HTR-8/SVneo (cell line): ENCODE results near the gene TASP1.

Experiments used
- DNase-seq: peaks from one replicate; pipeline ENCODE4 v3.0.0; 2011; ENCODE audit warnings: low spot score, mixed read lengths; ENCODE audit not compliant: insufficient read length
- FAIRE-seq: peaks from 2 replicates; lab custom pipeline; 2011; peaks lifted over from hg19 to GRCh38; lab: Jason Lieb, UNC

TASP1 gene

DNA sequence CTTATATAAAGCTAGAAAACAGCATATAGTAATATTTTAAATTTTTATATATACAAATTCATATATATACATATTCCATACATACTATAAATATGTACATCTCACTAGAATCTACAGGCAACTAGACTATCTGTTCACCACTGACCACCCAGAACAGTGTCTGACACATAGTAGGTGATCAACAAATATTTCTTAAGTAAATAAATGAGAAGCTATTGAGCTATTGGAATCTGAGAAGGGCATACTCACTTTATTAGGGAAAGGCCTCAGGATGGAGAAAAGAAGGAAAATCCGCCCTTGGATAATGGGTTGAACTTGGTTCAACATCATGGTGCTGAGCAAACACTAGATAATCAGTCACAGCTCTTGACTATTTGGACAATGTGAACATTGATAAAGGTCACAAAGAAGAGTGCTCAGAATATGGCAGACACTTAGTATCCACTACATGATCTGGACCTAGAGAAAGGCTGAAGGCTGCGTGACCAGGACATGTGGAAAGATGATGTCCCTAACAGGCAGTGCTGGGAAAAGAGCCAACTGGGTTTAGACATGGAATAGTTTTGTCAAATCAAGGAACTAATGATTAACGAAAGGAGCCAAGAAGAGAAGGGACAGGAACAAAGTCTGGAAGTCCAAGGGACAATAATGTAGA, 186.1 kb downstream of the TASP1 start:
- no peak for FAIRE-seq

DNA sequence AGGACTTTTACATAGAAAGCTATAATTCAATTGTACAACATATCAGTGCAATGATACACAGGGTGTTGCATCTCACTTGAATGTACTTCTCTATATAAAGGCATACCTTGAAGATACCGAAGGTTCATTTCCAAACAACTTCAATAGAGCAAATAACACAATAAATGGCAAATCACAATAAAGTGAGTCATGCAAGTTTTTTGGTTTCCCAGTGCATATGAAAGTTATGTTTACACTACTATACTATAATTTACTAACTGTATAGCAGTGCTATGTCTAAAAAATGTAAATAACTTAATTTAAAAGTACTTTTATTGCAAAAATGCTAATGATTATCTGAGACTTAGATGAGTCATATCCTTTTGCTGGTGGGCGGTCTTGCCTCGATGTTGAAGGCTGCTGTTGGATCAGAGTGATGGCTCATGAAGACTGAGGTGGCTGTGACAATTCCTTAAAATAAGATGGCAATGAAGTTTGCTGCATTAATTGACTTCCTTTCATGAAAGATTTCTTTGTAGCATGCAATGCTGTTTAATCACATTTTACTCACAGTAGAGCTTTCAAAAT, 188.8 kb downstream of the TASP1 start:
- no peak for DNase-seq
- FAIRE-seq: no peak

More for the DNA sequence above, 186.1 kb downstream of the TASP1 start:
- no peak for DNase-seq

DNA sequence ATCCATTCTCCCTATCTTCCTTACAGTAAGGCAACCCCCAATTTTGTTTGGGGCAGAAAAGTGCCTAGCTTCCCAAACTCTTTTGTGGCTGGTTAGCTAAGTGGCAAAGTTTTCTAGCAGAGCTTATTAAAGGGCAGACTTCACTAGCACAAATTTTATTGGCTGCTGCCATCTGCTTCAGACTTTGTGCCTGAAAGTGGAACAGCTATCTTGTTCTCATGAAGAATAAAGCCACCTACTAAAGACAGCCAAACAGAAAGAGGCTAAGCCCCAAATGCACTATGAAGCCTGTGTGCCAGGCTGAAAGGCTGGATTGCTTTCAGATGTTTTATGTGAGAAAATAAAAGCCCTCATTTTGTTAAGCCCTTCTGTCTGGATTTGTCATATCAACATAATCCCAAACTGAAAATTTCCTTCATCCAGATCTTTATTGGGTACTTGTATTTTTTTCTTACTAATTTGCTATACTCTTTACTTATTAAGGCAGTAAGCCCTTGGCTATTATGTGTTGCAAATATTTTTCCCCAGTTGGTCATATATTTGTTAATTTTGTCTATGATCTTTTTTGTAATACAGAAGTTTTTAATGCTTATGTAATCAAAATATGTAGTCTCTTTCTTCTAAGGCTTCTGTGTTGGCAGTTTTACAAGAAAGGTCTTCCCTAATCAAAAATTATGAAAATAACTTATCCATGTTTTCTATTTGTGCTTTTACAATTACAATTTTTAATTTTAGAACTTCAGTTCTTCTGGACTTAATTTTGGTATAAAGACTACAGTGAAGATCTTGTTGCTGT, 191.1 kb downstream of the TASP1 start:
- FAIRE-seq: no peak
- no peak for DNase-seq

DNA sequence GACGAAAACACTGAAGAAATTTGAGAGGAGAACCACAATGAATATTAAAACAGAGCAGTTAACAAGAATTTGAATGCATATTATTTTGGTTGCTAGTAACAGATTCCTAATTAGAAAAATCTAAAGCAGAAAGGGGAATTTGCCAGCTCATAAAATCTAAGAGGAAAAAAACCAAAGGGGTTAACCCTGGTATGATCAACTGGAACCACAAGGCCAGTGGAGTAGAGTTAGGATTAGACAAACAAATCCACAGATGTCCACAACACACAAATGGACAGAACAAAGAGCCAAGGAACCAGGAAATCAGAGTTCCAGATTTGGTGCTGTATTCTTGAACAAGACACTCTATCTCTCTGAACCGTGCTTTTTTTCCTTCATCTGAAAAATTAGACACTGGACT, 195.0 kb downstream of the TASP1 start:
- FAIRE-seq: no peak
- DNase-seq: no peak

DNA sequence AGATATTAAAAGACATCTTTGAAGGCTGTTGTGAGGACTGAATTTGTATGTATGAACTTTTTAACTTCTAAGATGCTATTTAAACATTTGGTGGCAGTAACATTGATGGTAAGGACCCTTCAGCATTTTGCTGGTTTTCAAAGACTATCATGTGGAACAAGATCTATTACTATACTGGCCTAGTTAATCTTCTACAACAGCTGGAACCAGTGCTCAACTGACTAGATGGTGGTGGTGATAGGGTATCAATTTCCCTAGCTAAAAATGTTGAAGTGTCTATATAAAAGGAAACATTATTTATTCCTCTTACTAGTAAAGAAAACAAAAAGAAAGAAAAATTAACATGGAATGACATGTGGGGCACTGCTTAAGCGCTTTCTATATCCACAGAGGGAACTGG, 195.7 kb downstream of the TASP1 start:
- no peak for DNase-seq
- no peak for FAIRE-seq

DNA sequence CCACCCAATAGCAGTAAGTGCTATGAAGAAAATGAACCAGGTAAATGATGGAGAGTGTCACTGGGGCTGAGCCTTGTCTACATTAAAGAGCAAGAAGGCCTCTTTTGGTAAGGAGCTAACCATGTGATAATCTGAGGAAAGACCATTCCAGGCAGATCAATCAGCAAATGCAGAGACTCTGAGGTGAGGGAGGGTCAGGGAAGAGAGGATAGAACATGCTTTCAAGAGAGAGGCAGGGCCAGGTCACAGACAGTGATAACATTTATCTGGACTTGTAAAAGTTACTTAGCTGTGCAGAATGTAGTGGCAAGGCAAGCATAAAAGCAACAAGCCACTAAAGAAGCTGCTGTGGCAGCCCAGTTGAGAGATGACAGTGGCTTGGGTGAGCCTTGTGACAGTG, 197.3 kb downstream of the TASP1 start:
- DNase-seq (no peak), FAIRE-seq (no peak)

DNA sequence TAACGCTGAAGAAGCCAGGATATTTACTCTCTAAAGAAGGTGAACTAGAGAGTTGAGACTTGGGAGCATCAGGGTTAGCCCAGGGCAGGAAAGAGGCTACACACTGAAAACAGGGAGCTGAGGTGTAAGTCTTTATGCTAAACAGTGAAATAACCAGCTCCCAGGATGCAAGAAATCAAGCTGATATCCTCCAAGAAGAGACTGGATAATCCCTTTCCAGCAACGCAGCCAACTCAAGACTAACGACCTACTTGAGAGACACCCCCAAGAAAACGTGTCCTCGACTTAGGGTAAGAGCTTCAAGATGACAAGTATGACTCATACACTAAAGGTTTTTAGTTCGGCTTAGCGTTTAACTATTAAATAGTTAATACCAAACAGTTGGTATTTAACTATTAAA, 202.2 kb downstream of the TASP1 start:
- FAIRE-seq (no peak), DNase-seq (no peak)

DNA sequence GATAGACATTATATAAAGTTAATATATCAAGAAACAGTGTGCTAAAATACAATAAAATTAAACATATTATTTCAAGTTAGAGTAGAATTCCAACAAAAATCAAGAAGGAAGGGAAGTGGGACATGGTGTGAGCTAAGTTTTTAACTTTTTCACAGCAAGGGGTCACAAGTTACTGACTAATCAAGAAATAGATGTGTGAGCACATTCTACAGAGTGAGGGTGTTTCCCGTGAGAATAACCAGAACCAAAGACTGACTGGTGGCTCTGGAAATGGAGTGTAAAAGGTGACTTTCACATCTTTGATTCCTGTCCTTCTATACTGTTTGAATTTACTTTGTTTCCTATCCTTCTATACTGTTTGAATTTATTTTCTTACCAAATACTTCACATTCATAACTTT, 206.6 kb downstream of the TASP1 start:
- DNase-seq (no peak), FAIRE-seq (no peak)

DNA sequence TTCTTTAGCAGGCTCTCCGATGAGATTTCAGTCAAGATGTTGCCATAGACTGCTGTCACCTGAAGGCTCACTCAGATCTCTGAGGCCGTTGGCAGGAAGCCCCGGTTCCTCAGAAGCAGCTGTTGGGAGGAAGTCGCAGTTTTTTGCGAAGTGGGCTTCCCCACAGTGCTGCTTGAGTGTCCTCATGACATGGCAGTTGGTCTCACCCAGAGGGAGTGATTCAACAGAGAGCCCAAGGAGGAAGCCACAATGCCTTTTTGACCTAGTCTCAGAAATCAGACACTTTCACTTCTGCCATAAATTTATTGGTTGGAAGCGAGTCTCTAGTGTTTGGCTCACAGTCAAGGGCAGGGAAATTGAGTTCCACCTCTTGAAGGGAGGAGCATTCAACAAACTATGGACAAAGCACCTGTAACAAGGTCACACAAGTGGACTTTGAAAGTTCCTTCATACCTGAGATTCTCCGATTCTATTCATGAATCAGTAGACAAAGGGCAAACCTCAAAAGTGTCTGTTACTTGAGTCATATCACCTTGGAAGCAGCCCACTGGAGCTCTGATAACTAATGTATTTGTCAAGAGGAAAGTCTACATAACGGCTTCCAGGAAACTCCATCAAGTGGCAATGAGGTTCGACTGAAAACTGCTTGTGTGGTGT, 208.3 kb downstream of the TASP1 start:
- FAIRE-seq: no peak
- no peak for DNase-seq

DNA sequence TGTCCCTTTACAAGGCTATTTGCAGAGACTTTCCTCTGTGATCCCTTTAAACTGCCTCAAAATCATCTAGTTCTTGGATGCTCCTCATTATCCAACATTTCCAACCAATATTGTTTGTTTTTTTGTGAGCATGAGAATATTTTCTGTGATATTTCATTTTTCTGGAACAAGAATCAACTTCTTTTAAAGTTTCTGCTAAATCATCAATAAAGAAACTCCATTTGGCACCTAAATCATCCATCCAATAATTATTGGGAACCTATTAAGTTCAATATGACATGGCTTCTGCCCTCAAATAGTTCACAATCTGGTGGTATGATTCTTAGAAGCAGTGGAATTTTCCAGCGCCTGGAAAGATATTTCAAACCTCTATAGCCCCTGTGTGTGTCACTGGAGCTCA, 210.0 kb downstream of the TASP1 start:
- DNase-seq: no peak
- FAIRE-seq: no peak

DNA sequence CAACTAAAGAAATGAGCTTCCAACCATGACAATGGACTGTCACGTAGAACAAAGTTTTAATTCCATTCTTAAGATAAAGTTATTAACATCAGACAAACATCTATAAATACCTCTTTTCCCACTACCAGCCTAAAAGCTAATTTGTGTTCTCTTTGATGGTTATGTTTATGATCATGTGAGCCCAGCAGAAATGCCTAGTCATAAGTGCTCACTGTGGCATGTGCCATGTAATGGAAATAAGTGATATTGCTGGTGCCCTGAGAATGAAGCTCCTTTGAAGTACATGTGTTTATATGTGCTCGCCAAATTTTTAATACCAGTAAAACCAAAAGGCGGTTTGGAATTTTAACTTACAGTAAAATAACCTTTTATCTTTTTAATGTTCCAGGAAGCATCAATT, 211.9 kb downstream of the TASP1 start:
- DNase-seq (no peak), FAIRE-seq (no peak)

DNA sequence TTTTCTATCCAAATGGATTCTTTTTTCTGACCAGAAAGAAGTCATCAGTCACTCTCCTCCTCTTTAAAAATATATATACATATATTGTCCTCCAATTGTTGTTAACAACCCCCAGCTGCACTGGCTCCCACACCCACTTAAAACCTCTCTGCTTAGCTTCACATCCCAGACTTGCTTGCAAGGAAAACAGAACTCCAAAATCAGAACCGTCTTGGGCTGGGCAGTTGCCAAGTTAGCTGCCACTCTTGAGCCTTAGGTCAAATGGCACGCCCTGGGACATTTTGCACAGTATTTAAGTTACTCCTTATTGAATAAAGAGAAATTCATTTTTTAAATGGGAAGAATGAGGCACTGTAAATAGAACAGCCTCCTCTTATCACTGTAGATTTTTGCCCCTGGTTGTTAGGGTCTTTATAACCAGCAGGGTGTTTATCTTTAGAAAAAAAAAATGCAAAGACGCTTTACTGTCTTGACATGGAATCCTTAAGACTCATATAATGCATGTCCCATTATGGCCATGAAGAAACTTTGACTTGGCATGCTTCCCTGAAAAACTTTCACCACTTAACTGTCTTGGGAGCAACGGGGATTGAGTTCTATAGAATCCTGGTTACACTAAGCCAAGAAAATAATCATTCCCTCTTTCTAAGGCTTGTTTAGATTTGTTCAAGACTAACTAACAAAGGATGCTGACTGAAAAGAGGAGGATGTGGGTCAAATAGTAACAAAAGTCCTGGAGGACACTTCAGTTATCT, 213.2 kb downstream of the TASP1 start:
- FAIRE-seq: no peak
- no peak for DNase-seq

DNA sequence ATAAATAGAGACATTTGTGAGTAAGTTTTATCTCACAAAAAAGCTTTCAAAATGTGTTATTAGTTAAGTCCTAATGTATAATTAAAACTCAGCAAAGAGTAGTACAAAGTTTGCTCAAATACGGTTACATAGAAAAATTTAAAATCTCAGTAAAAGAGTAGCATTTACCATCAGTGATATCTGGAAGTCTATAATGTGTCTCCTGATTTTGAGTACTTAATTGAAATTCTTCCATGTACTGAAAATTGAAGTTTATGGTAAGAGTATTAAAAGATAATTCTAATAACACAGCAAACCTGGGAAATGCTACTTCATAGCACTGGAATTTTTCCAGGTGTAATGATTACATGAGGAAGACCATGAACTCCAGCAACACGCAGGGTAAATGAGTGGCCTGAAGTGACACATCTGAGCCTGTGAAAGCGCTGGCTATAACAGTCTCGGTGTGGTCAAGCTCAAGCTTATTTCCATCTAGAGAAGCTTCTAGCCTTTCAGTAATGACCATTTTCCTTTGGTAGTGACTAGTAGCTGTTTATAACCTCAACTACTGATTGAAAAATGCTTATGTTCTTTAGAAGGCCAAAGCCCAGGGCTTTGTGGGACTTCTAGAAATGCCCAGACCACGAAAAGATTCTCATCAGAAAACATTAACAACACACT, 214.4 kb downstream of the TASP1 start:
- no peak for FAIRE-seq
- DNase-seq: no peak

DNA sequence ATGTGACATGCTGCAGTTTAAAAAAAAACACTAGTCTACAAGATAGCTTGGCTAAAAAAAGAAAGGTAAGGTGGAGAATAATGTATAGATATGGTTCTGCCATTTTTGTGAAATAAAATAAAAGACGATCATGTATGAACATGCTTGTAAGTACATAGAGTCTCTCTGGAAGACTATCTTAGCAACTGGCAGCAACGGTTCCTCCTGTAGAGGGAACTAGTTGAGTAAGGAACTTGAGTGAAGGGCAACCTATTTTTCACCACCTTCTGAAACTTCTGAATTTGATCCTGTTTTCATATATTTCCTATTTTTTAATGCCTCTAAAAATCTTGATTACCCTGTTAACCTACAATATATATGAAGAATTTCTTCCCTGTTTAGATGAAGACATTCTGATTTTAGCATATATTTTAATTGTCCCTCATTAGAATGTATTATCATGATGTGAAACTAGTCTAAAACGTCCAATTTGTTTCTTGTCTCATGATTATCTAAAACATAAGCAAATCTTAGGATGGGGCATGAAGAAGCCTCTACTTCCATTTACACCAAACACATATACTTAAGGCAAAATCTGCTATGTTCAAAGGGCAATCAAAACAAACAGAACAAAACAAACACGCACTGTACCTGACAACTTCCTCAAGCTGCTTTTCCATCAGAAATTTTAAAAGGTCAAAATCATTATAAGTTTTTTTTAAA, 215.1 kb downstream of the TASP1 start:
- no peak for FAIRE-seq
- DNase-seq: no peak

DNA sequence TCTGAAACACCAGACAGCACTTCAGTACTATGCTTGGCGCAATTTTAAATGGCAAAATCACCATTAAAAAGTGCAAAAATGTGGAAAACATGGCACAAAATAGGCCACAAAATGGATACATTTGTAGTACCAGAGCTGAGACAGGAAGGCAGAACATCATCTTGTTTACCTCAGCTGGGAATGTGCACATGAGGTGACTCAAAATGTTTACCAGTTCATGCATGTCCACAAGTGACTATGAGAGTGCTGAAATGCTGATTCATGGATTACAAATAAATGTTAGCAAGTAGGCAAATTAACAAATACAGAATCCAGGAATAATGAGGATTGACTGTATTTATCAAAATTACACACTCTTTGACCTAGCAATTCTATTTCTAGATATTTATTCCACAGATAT, 216.1 kb downstream of the TASP1 start:
- FAIRE-seq (no peak), DNase-seq (no peak)

DNA sequence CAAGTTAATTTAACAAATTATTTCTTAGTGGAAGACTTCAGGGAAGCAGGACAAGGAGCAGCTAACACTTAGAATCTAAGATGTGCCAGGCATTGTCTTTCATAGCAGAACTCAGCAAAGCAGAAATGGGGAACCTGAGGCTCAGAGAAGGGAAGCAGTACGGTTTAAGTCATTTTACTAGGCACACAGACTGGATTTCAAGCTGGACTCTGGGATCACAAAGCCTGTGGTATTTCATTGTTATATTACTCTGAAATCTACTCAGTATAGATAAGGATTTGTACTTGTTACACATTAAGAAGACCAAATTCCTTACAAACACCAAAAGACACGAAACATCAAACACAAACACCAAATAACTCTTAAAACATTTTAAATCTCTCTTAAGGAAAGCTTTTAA, 218.1 kb downstream of the TASP1 start:
- DNase-seq (no peak), FAIRE-seq (no peak)

DNA sequence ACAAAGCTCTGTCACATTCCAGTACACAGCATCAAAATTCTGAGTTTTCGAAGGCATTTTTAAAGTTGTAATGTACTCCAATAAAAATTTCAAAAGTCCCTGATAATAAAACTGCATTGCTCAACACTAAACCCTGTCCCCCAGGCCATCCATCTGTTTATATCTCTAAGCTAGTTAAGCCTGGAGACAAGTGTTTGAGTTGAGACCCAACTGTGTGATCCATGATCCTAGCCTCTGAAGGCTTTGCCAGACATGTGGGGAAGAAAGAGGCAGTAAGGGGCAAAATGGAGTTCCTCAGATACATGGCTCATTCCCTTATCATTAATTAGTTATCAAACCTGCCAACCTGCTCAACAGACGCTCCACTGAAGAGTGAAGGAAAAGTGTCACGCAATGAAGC, 219.3 kb downstream of the TASP1 start:
- FAIRE-seq: no peak

DNA sequence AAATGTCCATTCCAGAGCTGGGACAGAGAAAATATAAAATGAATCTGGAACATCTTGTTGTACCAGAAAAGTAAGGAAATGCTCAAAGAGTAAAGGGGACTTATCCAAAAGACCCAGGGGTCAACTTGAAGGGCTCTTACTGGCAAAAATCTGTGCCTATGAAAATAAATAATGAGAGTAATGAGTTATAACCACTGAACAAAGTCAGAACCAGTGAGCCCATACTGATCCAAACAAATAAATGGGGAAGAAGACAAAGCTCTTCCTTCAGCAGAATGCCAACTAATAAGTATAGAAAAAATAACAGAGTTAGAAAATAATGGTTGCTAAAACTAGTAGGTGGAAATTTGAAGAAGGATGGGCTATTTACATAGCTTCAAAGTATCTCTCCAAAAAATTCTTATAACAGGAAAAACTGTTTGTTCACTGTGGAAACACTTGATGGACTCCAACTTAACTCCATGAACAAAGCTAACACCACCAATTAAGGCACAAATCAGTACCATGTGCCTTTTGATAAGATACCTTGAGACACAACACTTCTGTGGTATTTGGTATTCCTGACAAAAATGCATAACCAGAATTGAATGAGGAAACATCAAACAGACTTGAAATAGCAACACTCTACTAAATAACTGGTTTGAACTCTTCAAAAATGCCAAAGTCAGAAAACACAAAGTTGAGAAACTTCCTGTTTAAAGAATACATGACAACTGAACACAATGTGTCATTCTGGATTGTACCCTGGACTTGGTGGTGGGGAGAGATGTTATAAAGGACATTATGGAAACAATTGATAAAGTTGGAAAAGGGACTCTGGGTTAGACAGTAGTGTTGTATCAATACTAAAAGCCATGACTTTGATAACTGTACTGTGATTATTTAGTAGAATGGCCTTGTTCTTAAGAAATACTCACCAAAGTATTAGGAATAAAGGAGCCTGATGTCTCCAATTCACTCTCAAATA, 220.2 kb downstream of the TASP1 start:
- FAIRE-seq: no peak
- no peak for DNase-seq

More for the DNA sequence above, 219.3 kb downstream of the TASP1 start:
- no peak for DNase-seq
